ENCODE data around the gene CCZ1. TPM values are rescaled to one million over a fixed set of nuclear protein-coding genes. Genes with fewer than 3 reads are reported as not detected.
"Not testable (repeated sequence)": the region's sequence is repeated elsewhere in the genome, so short reads cannot be mapped to it uniquely, and the experiment has no call there.

Gene CCZ1
- polyA plus RNA-seq (2013, experiment 1 of 2; ENCODE audit: insufficient read length): 97.1 TPM
- 102 TPM for polyA plus RNA-seq (2013, experiment 2 of 2; ENCODE audit: insufficient read length)

GRCh38 chr7:5898480-5899224 is at the start of gene CCZ1:
Gene CCZ1, plus strand, starts transcription at chr7:5898733. Its CDS starts 67 bp downstream, at chr7:5898800.
- peak; percentile 74 for DNase-seq

GRCh38 chr7:5850944-5851343 is 47.6 kb upstream of the CCZ1 start:
- DNase-seq: no peak

GRCh38 chr7:5854738-5855137 is 43.8 kb upstream of the CCZ1 start:
- DNase-seq: no peak

- not testable (repeated sequence) for DNase-seq
Observed at GRCh38 chr7:5857041-5857575, 41.4 kb upstream of the CCZ1 start.

- DNase-seq: not testable (repeated sequence)
Observed at GRCh38 chr7:5858494-5858893, 40.0 kb upstream of the CCZ1 start.

- not testable (repeated sequence) for DNase-seq
Observed at GRCh38 chr7:5861281-5861680, 37.3 kb upstream of the CCZ1 start.

- DNase-seq: not testable (repeated sequence)
Observed at GRCh38 chr7:5862753-5863366, 35.7 kb upstream of the CCZ1 start.

GRCh38 chr7:5865279-5865931 is 33.1 kb upstream of the CCZ1 start:
- DNase-seq: not testable (repeated sequence)

- DNase-seq: no peak
Observed at GRCh38 chr7:5867060-5867459, 31.5 kb upstream of the CCZ1 start.

- DNase-seq: not testable (repeated sequence)
Observed at GRCh38 chr7:5868928-5869341, 29.6 kb upstream of the CCZ1 start.

GRCh38 chr7:5869691-5870090 is 28.8 kb upstream of the CCZ1 start:
- no peak for DNase-seq

GRCh38 chr7:5870311-5870710 is 28.2 kb upstream of the CCZ1 start:
- DNase-seq: no peak

- no peak for DNase-seq
Observed at GRCh38 chr7:5872326-5872725, 26.2 kb upstream of the CCZ1 start.

GRCh38 chr7:5879591-5879990 is 18.9 kb upstream of the CCZ1 start:
- not testable (repeated sequence) for DNase-seq

GRCh38 chr7:5880106-5880505 is 18.4 kb upstream of the CCZ1 start:
- DNase-seq: not testable (repeated sequence)

GRCh38 chr7:5884431-5884830 is 14.1 kb upstream of the CCZ1 start:
- not testable (repeated sequence) for DNase-seq

GRCh38 chr7:5888021-5888420 is 10.5 kb upstream of the CCZ1 start:
- DNase-seq: not testable (repeated sequence)

- not testable (repeated sequence) for DNase-seq
Observed at GRCh38 chr7:5890244-5890643, 8.3 kb upstream of the CCZ1 start.

- no peak for DNase-seq
Observed at GRCh38 chr7:5892498-5892897, 6.0 kb upstream of the CCZ1 start.

GRCh38 chr7:5897369-5897919 is 1.1 kb upstream of the CCZ1 start:
- not testable (repeated sequence) for DNase-seq

GRCh38 chr7:5903002-5903401 is 4.5 kb downstream of the CCZ1 start:
- DNase-seq: not testable (repeated sequence)

- DNase-seq: not testable (repeated sequence)
Observed at GRCh38 chr7:5904726-5905125, 6.2 kb downstream of the CCZ1 start.

- not testable (repeated sequence) for DNase-seq
Observed at GRCh38 chr7:5908835-5909234, 10.3 kb downstream of the CCZ1 start.
